ENCODE data around the gene ARHGEF40. TPM values are rescaled to one million over a fixed set of nuclear protein-coding genes. Genes with fewer than 3 reads are reported as not detected.

Gene ARHGEF40
- polyA plus RNA-seq, 1 donor from 2014 or later: not detected

DNA sequence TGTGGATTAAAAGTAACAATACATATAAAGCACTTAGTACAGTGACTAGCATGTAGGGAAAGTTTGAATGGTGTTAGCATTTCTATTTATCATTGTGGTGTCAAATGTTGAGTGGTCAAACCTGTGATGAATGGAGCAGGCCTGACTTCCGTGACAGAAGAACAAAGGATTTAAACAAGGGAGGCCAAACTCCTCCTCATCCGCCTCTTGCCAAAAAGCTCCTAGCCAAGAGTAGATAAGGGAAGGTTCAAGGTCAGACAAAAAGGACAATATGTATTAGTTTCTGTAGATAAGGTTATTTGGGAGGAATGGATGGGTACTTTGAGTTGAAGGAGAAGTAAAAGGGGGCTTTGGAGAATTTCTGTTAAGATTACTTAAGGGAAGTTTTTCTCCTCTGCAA is 21.5 kb upstream of the ARHGEF40 start:
- Mint-ChIP-seq H3K4me3 (no peak overlapping the region), H3K4me1 (no peaks in the 10 kb centered on the region), H3K9me3 (no peaks in the 10 kb centered on the region), H3K27me3 (peaks cover 14% of the 10 kb centered on the region), H3K36me3 (no peaks in the 10 kb centered on the region), H3K27ac (no peak overlapping the region)

- Mint-ChIP-seq H3K9me3 (no peaks in the 10 kb centered on the region), H3K36me3 (no peaks in the 10 kb centered on the region), H3K27ac (no peak overlapping the region), H3K27me3 (peaks cover 12% of the 10 kb centered on the region), H3K4me1 (no peaks in the 10 kb centered on the region), H3K4me3 (no peak overlapping the region)
These were observed 20.8 kb upstream of the ARHGEF40 start for GRCh38 chr14:21049271-21049673.

- no peaks in the 10 kb centered on the region for H3K9me3 Mint-ChIP-seq
- no peak overlapping the region for H3K4me3 Mint-ChIP-seq
- H3K4me1 Mint-ChIP-seq: no peaks in the 10 kb centered on the region
- no peak overlapping the region for H3K27ac Mint-ChIP-seq
- peaks cover 6% of the 10 kb centered on the region for H3K27me3 Mint-ChIP-seq
- no peaks in the 10 kb centered on the region for H3K36me3 Mint-ChIP-seq
These were observed 19.5 kb upstream of the ARHGEF40 start for GRCh38 chr14:21050597-21050996.

GRCh38 chr14:21053184-21054122 is 16.7 kb upstream of the ARHGEF40 start:
- no peaks in the 10 kb centered on the region for H3K36me3 Mint-ChIP-seq
- peaks cover 5% of the 10 kb centered on the region for H3K27me3 Mint-ChIP-seq
- no peaks in the 10 kb centered on the region for H3K9me3 Mint-ChIP-seq
- H3K27ac Mint-ChIP-seq: no peak overlapping the region
- no peaks in the 10 kb centered on the region for H3K4me1 Mint-ChIP-seq
- H3K4me3 Mint-ChIP-seq: no peak overlapping the region

DNA sequence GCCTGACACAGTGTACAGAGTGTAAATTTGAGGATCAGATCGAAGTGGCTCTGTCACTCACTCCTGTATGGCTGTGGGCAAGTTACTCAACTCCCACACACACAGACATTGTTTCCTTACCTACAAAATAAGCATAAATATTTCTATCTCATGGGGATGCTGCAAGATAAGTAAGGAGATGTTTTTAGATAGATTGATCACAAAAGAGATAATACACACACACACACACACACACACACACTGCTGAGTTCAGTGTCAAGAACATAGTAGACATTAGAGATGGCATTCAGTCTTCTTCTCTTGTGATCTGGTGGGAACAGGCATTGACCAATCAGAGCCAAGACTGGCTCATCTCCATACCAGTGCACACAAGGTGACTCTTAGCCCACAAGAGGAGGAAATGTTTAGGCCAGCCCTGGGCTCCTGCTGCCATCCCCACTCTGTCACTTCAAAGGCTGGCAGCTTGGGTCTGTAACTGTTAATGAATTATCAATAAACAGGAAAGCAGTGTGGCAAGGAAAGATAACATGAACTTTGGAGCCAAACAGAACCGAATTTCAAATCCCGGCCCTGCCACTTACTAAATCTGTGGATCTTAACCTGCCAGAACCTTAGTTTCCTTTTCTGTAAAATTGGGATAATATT is 15.9 kb upstream of the ARHGEF40 start:
- no peaks in the 10 kb centered on the region for H3K9me3 Mint-ChIP-seq
- no peak overlapping the region for H3K4me3 Mint-ChIP-seq
- no peak overlapping the region for H3K27ac Mint-ChIP-seq
- peaks cover 6% of the 10 kb centered on the region for H3K27me3 Mint-ChIP-seq
- no peaks in the 10 kb centered on the region for H3K4me1 Mint-ChIP-seq
- no peaks in the 10 kb centered on the region for H3K36me3 Mint-ChIP-seq

GRCh38 chr14:21054768-21055145 is 15.3 kb upstream of the ARHGEF40 start:
- Mint-ChIP-seq H3K36me3 (no peaks in the 10 kb centered on the region), H3K4me3 (no peak overlapping the region), H3K27ac (no peak overlapping the region), H3K9me3 (no peaks in the 10 kb centered on the region), H3K4me1 (no peaks in the 10 kb centered on the region), H3K27me3 (peaks cover 6% of the 10 kb centered on the region)

DNA sequence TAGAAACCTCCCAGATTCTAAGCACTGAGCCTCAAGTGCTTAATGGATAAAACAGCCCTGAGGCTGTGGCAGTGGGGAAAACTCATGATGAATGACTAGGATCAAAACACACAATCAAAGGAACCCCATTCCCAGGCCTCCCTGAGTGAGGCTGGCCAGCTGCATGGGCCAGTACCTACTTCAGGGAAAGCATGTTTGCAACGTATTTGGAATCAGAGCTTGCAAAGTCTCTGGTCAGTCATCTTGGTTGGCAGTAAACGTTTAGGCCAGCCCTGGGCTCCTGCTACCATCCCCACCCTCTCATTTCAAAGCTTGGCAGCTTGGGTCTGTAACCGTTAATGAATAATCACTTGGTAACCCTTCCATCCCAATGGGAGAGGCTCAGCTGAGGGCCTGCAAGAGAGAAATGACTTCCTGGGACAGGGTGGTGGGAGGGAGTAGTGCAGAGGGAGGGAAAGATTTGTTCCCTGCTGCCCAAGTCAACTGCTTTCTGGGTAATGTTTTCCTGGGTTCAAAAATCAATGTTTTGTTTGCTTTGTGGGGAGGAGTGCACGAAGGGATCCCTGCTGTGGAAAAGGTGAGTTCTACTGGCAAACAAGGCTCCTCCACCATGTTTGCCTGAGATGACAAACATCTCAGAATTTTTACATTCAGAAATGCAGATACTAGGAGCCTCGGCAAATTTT is 14.5 kb upstream of the ARHGEF40 start:
- H3K36me3 Mint-ChIP-seq: no peaks in the 10 kb centered on the region
- peak overlapping the region in 1 of 4 donors; percentile 56 for H3K4me3 Mint-ChIP-seq
- no peaks in the 10 kb centered on the region for H3K9me3 Mint-ChIP-seq
- H3K27ac Mint-ChIP-seq: no peak overlapping the region
- H3K27me3 Mint-ChIP-seq: peaks cover 8% of the 10 kb centered on the region
- H3K4me1 Mint-ChIP-seq: no peaks in the 10 kb centered on the region

- Mint-ChIP-seq H3K36me3 (no peaks in the 10 kb centered on the region), H3K27ac (peak overlapping the region in 1 of 3 donors; percentile 47), H3K4me3 (no peak overlapping the region), H3K27me3 (peaks cover 13% of the 10 kb centered on the region), H3K9me3 (no peaks in the 10 kb centered on the region), H3K4me1 (no peaks in the 10 kb centered on the region)
These were observed 13.5 kb upstream of the ARHGEF40 start for GRCh38 chr14:21056520-21057163.

DNA sequence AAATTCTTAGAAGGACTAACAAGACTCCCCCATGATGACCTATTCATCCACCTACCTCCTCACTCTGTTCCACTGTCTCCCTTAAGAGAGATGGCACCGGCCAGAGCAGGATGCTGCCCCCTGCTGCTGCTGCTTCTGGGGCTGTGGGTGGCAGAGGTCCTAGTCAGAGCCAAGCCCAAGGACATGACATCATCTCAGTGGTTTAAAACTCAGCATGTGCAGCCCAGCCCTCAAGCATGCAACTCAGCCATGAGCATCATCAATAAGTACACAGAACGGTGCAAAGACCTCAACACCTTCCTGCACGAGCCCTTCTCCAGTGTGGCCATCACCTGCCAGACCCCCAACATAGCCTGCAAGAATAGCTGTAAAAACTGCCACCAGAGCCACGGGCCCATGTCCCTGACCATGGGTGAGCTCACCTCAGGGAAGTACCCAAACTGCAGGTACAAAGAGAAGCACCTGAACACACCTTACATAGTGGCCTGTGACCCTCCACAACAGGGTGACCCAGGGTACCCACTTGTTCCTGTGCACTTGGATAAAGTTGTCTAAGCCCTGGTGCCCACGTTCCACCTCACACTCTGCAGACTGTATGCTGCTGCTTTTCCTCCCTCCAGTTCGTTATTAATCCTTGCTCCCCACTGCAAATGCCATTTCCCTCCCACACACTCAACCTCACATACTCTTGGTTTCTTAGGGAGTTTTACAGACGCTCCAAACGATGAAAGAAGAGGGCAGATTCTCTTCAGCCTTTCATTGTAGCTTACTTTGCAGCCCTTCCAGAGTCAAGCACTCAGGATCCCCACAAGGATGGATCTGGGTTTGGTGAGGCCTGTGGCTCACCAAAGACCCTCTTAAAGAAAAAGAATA is 12.1 kb upstream of the ARHGEF40 start, which contains the start of gene RNASE8:
TSS of gene RNASE8 (plus strand) at position 20 of the 873 bp plus-strand sequence. CDS start at position 91, 71 bp downstream.
- Mint-ChIP-seq H3K27me3 (peaks cover 15% of the 10 kb centered on the region), H3K9me3 (no peaks in the 10 kb centered on the region), H3K4me3 (no peak within 1 kb of the TSS), H3K36me3 (no peaks in the 10 kb centered on the region), H3K4me1 (no peaks in the 10 kb centered on the region), H3K27ac (peak within 1 kb of the TSS in 1 of 3 donors; percentile 47)

GRCh38 chr14:21058903-21059302 is 11.2 kb upstream of the ARHGEF40 start:
- Mint-ChIP-seq H3K27me3 (peaks cover 16% of the 10 kb centered on the region), H3K9me3 (no peaks in the 10 kb centered on the region), H3K27ac (no peak overlapping the region), H3K4me1 (no peaks in the 10 kb centered on the region), H3K36me3 (no peaks in the 10 kb centered on the region), H3K4me3 (peak overlapping the region in 1 of 4 donors; percentile 49)

- H3K27ac Mint-ChIP-seq: no peak overlapping the region
These were observed 10.1 kb upstream of the ARHGEF40 start for GRCh38 chr14:21059842-21060613.

DNA sequence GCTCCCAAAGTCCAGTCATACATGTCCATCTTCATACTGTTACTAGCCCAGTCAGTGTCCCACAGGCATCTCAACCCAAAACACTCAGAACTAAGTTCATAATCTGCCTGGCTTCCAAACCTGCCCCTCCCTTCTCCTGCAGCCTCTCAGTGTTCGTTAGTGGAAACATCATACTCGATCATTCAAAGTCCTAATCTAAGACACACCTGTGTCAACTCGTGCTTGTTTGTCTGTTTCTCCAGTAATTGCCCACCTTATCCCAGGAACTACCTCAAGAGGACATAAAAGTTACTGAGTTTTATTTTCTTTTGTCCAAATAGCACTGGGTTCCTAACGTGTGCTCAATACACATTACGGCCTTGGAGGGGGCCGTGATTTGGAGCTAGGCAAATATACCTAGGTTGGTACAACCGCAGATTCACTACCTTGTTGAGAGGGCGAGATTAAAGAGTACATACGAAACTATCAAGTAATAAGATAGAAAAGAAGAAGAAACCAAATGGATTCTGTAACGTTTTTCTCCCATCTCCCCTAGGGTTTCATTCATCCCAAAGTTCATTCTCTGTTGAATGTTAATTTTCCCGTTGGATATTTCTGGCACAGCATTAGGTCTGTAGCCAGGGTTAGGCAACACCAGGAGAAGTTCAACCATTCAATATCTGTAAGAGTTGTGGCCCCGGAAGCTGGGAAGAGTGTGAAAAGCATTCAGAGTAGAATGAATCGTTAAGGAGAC is 9.3 kb upstream of the ARHGEF40 start:
- H3K36me3 Mint-ChIP-seq: no peaks in the 10 kb centered on the region
- no peak overlapping the region for H3K4me3 Mint-ChIP-seq
- H3K4me1 Mint-ChIP-seq: no peaks in the 10 kb centered on the region
- no peaks in the 10 kb centered on the region for H3K9me3 Mint-ChIP-seq
- no peak overlapping the region for H3K27ac Mint-ChIP-seq
- peaks cover 26% of the 10 kb centered on the region for H3K27me3 Mint-ChIP-seq

More at GRCh38 chr14:21059842-21060613, 10.1 kb upstream of the ARHGEF40 start:
- H3K36me3 Mint-ChIP-seq: no peaks in the 10 kb centered on the region
- no peak overlapping the region for H3K4me3 Mint-ChIP-seq
- no peaks in the 10 kb centered on the region for H3K4me1 Mint-ChIP-seq
- no peaks in the 10 kb centered on the region for H3K9me3 Mint-ChIP-seq
- peaks cover 21% of the 10 kb centered on the region for H3K27me3 Mint-ChIP-seq

DNA sequence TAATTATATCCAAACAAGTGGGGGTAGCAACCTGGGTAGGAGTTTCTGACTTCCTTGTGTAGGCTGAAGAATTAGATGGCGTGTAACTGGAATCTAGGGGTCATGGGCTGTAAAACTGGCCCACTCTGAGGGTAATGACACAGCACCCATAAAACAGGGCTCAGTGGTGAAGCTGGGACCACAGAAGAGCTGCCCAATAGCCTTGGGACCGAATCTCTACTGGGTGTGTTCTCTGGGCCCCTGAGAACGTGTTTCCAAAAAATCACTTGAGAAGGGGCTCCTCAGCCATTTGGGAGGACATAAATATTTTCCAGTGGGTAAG is 8.8 kb upstream of the ARHGEF40 start:
- Mint-ChIP-seq H3K4me3 (no peak overlapping the region), H3K27me3 (peaks cover 28% of the 10 kb centered on the region), H3K4me1 (no peaks in the 10 kb centered on the region), H3K36me3 (no peaks in the 10 kb centered on the region), H3K27ac (no peak overlapping the region), H3K9me3 (no peaks in the 10 kb centered on the region)
